GM12864 (cell line): ENCODE results near the gene USP28.
A peak's percentile ranks its signal among the peaks of the same experiment; 100 is the strongest.

Source experiments
- DNase-seq: peaks from one replicate; pipeline ENCODE4 v3.0.0-alpha.2; 2011; ENCODE audit warnings: low read depth
- H3K4me3 ChIP-seq: 2 replicates; pipeline ENCODE4 v1.5.1; 2011; ENCODE audit warnings: mild to moderate bottlenecking, low read depth, low read length, control low read depth
- TF ChIP-seq, protein P1 (sequence below): IDR thresholded peaks from 2 replicates; pipeline ENCODE4 v1.5.1; 2011; ENCODE audit warnings: low read depth, mild to moderate bottlenecking, moderate library complexity, low read length, control low read depth, inconsistent platforms; ENCODE audit errors: missing control alignments

Gene USP28

DNA sequence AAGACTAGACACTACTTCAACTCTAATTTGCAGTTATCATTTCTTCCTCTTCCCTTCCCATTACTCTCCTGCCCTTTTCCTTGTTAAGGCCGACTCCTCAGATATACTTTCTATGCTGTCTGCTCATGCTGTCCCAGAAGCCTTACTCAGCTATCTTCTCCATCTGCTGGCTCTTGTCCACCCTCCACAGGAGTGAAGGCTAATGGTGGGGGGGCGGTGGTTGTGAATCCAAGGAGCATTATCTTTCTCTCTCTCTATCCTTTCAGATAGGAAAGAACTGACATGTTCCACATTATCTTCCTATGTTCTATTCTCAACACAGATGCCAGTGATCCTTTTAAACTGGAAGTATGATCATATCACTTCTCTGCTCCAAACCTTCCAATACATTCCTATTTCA is 37.4 kb downstream of the USP28 start:
- TF ChIP-seq, protein P1, sequence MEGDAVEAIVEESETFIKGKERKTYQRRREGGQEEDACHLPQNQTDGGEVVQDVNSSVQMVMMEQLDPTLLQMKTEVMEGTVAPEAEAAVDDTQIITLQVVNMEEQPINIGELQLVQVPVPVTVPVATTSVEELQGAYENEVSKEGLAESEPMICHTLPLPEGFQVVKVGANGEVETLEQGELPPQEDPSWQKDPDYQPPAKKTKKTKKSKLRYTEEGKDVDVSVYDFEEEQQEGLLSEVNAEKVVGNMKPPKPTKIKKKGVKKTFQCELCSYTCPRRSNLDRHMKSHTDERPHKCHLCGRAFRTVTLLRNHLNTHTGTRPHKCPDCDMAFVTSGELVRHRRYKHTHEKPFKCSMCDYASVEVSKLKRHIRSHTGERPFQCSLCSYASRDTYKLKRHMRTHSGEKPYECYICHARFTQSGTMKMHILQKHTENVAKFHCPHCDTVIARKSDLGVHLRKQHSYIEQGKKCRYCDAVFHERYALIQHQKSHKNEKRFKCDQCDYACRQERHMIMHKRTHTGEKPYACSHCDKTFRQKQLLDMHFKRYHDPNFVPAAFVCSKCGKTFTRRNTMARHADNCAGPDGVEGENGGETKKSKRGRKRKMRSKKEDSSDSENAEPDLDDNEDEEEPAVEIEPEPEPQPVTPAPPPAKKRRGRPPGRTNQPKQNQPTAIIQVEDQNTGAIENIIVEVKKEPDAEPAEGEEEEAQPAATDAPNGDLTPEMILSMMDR = no peak
- H3K4me3 ChIP-seq = no peak overlapping the region

DNA sequence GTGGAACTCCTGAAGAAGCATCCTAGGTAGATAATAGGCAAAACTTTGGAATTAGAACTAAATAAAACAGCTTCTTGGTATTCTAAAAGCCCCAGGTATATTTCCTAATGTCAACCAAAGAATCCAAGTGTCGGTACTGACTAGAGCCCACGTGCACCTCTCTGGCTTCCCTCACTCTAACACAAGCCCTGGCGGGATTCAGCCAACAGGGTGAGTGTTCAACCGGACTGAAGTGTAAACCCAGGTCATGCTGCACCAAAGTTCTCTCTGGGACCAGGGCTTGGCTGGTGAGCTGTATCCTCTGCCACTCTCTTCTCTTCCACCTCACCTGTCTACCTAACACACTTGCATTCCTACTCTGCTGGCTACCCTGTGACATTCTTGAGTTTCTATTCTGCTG is 40.1 kb downstream of the USP28 start:
- no peak for DNase-seq
- H3K4me3 ChIP-seq = no peak overlapping the region
- TF ChIP-seq, protein P1 = no peak

More for the DNA sequence above, 37.4 kb downstream of the USP28 start:
- no peak for DNase-seq

DNA sequence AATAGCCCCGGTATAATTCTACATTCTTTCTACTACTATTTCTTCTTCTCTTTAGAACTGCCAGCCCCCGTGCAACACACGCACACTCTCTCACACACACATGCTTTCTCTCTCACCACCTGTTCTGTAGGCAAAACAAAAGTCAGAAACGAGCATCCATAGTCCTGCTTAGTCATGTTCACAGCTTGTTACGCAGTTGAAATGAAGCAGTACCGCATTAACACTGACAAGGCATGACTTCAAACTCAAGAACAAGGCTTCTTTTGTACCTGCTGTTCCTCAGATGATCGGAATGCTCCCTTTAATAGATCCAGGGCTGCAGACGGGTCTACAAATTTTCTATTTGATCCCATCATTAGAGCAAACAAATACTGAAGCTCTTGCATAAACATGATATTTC is 42.2 kb downstream of the USP28 start:
- H3K4me3 ChIP-seq = no peak overlapping the region
- TF ChIP-seq, protein P1 = no peak
- DNase-seq = no peak

DNA sequence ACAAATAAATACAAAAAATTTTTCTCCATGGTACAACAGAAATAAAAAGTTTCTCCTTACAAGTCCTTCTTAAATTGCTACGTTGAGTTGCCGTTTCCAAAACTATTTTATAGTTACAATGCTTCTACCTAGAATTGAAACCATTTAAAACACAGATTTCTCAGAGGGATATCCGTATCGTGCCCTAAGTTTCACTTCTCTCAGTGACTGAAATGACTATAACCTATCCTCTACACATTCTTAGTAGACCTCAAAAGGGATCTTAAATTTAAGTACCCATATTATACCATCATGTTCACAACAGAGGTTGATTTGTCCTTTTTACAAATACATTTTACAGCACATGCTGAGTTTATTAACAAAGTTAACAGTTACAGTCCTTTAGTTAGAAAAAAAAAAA is 44.1 kb downstream of the USP28 start:
- TF ChIP-seq, protein P1 = no peak
- no peak overlapping the region for H3K4me3 ChIP-seq
- peak; percentile 30 for DNase-seq

DNA sequence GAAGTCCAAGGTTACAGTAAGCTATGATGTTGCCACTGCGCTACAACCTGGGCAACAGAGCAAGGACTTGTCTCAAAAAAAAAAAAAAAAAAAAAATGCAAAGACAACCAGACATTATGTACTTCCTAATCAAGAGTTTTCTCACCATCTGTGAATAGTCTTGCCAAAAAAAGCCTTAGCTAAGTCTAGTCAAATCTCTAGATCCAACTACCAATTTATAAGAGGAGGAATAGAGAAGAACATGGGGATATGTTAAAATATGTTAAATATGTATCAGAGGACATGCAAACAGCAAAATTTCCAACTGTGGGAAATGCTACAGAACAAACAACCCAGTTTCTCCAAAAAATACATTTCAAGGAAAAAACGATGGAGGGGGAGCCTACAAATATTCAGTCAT is 45.6 kb downstream of the USP28 start:
- no peak overlapping the region for H3K4me3 ChIP-seq
- no peak for DNase-seq
- TF ChIP-seq, protein P1 = no peak

DNA sequence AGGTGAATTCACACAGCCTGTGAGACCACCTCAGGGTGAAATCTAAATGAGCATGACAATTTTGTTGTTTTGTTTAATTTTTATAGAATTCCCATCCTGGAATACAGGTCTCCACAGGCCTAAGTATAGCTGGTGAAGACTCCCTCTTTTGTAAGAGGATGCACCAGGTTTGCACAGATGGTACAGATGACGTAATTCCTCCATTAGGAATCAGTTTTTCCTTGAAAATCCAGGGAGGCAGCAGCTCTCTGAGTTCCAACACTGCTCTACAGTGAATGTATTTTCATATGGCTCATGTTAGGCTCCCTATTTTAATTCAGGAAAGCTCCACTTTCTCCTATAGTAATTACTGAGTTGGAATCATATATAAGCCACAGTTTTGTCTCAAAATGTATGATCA is 47.2 kb downstream of the USP28 start:
- TF ChIP-seq, protein P1 = no peak
- no peak for DNase-seq
- no peak overlapping the region for H3K4me3 ChIP-seq

DNA sequence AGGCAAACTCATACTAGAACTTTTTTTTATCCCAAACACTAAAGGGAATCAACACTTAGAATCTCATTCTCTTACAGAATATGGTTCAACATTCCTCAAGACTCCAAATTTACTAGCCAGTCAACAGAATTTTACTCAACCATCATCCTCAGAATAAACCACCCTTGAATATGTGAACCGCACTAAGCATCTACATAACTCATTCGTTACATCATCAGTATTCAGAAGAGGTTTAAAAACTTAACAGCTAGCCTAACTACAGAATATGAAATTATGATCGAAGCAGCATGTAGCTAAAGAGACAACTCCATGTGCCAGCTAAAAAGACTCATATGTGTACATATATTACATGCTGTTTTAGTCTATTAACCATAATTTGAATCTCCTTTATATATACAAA is 47.9 kb downstream of the USP28 start:
- no peak for DNase-seq
- TF ChIP-seq, protein P1 = no peak
- no peak overlapping the region for H3K4me3 ChIP-seq
